GM23338 (cell line): ENCODE measurements around the gene DCUN1D4. TPM values are rescaled to one million over a fixed set of nuclear protein-coding genes. Genes with fewer than 3 reads are reported as not detected.

Source experiments
- ATAC-seq: fragments of 200-7000 bp; cut with Tn5 transposase; 3 replicates; pipeline ENCODE4 v1.9.1; 2020
- DNase-seq: peaks from one replicate; pipeline ENCODE4 v3.0.0-alpha.2; 2015; ENCODE audit warnings: low spot score
- H2AFZ ChIP-seq: fragments of 200-600 bp; sonication (generic); 2 replicates; pipeline ENCODE4 v1.8.0; 2016; ENCODE audit warnings: antibody characterized with exemption, mild to moderate bottlenecking, moderate library complexity
- H3F3A ChIP-seq: fragments of 200-600 bp; sonication (generic); replicated peaks from 2 replicates; pipeline ENCODE4 v1.8.0; 2017; ENCODE audit warnings: antibody characterized with exemption, mixed run types, low read depth
- H3K27ac ChIP-seq: fragments of 200-600 bp; sonication (generic); 2 replicates; pipeline ENCODE4 v1.6.1; 2016; ENCODE audit warnings: low read depth
- H3K27me3 ChIP-seq: fragments of 200-600 bp; sonication (generic); 2 replicates; pipeline ENCODE4 v1.8.0; 2016; ENCODE audit warnings: mild to moderate bottlenecking, mixed run types, moderate library complexity; ENCODE audit not compliant: insufficient read depth
- H3K36me3 ChIP-seq: fragments of 200-600 bp; sonication (generic); 2 replicates; pipeline ENCODE4 v1.8.0; 2016; ENCODE audit warnings: mild to moderate bottlenecking; ENCODE audit not compliant: insufficient read depth
- H3K4me1 ChIP-seq: fragments of 200-600 bp; sonication (generic); 2 replicates; pipeline ENCODE4 v1.8.0; 2016; ENCODE audit warnings: mild to moderate bottlenecking, moderate library complexity; ENCODE audit not compliant: insufficient read depth
- H3K4me2 ChIP-seq: fragments of 200-600 bp; sonication (generic); 2 replicates; pipeline ENCODE4 v1.7.1; 2017; ENCODE audit warnings: mixed run types
- H3K4me3 ChIP-seq: fragments of 200-600 bp; sonication (generic); 2 replicates; pipeline ENCODE4 v1.6.1; 2016; ENCODE audit warnings: mixed run types
- H3K79me2 ChIP-seq: fragments of 200-600 bp; sonication (generic); replicated peaks from 2 replicates; pipeline ENCODE4 v1.8.0; 2017; ENCODE audit warnings: mild to moderate bottlenecking; ENCODE audit not compliant: insufficient read depth
- H3K9me2 ChIP-seq: fragments of 200-600 bp; sonication (generic); 2 replicates; pipeline ENCODE4 v1.8.0; 2017; ENCODE audit not compliant: insufficient read depth
- H4K20me1 ChIP-seq: fragments of 200-600 bp; sonication (generic); replicated peaks from 2 replicates; pipeline ENCODE4 v1.8.0; 2017; ENCODE audit warnings: mild to moderate bottlenecking; ENCODE audit not compliant: insufficient read depth
- H3K27ac Mint-ChIP-seq: 2 replicates; pipeline ENCODE4 v1.8.0; 2020; ENCODE audit warnings: inconsistent platforms, mild to moderate bottlenecking, moderate library complexity, mixed read lengths
- H3K27me3 Mint-ChIP-seq: 3 replicates; pipeline ENCODE4 v1.8.0; 2022; ENCODE audit warnings: low read depth, mild to moderate bottlenecking, moderate library complexity, mixed read lengths, inconsistent platforms; ENCODE audit not compliant: insufficient read depth, poor library complexity
- H3K36me3 Mint-ChIP-seq: 3 replicates; pipeline ENCODE4 v1.8.0; 2021; ENCODE audit warnings: low read depth, mild to moderate bottlenecking, inconsistent platforms, moderate library complexity, mixed read lengths
- H3K4me1 Mint-ChIP-seq: 3 replicates; pipeline ENCODE4 v1.8.0; 2020; ENCODE audit warnings: mild to moderate bottlenecking, inconsistent platforms, mixed read lengths
- H3K4me3 Mint-ChIP-seq: 3 replicates; pipeline ENCODE4 v1.8.0; 2021; ENCODE audit warnings: moderate library complexity, mild to moderate bottlenecking, inconsistent platforms, mixed read lengths
- H3K9me3 Mint-ChIP-seq: 3 replicates; pipeline ENCODE4 v1.8.0; 2020; ENCODE audit warnings: moderate library complexity, mild to moderate bottlenecking, inconsistent platforms, mixed read lengths
- CREB1 ChIP-seq: fragments of 250-450 bp; sonication (Bioruptor Pico); IDR thresholded peaks from 2 replicates; pipeline ENCODE4 v1.5.0; 2020; ENCODE audit warnings: low read depth, mild to moderate bottlenecking, moderate library complexity
- CTCF ChIP-seq, 2 experiments: fragments of 200-600 bp in 1 of 2; sonication (generic) in 1 of 2; conservative IDR thresholded peaks; 2 replicates each; pipeline versions ENCODE4 v1.5.1 to v1.6.1; 2016 to 2017; ENCODE audit warnings: antibody characterized with exemption in 2 of 2, low read depth in 2 of 2, mild to moderate bottlenecking in 2 of 2, moderate library complexity in 1 of 2
- ETS1 ChIP-seq: IDR thresholded peaks from 2 replicates; pipeline ENCODE4 v1.6.1; 2016; ENCODE audit warnings: antibody characterized with exemption
- EZH2 ChIP-seq: fragments of 200-600 bp; sonication (generic); IDR thresholded peaks from one replicate; pipeline ENCODE4 v1.8.0; 2017; ENCODE audit warnings: antibody characterized with exemption, mild to moderate bottlenecking, low read depth; ENCODE audit not compliant: unreplicated experiment
- NANOG ChIP-seq: IDR thresholded peaks from 2 replicates; pipeline ENCODE4 v1.6.1; 2016; ENCODE audit warnings: antibody characterized with exemption, borderline replicate concordance
- REST ChIP-seq: IDR thresholded peaks from one replicate; pipeline ENCODE4 v1.6.1; 2018; ENCODE audit warnings: antibody characterized with exemption; ENCODE audit not compliant: unreplicated experiment
- ZNF462 ChIP-seq: fragments of 250-450 bp; sonication (Bioruptor Pico); IDR thresholded peaks from 2 replicates; pipeline ENCODE4 v1.5.0; 2020; ENCODE audit warnings: mild to moderate bottlenecking, moderate library complexity
- polyA plus RNA-seq: library from polyadenylated mRNA; unstranded; fragments of >200 nt; fragmentation: Nextera tagmentation; extraction: Ambion mirVana; gene quantifications from 2 replicates; pipeline ENCODE4 v1.2.1, GENCODE V29; 2016
- total RNA-seq: library from RNA; depleted of rRNA; stranded (reverse); fragments of >200 nt; shearing (Covaris generic); gene quantifications from 2 replicates; pipeline ENCODE4 v1.2.3, GENCODE V29; 2014

Gene DCUN1D4
- total and polyA plus RNA-seq, 2 experiments from 2014 or later: 26.1 to 54.8 TPM

DNA sequence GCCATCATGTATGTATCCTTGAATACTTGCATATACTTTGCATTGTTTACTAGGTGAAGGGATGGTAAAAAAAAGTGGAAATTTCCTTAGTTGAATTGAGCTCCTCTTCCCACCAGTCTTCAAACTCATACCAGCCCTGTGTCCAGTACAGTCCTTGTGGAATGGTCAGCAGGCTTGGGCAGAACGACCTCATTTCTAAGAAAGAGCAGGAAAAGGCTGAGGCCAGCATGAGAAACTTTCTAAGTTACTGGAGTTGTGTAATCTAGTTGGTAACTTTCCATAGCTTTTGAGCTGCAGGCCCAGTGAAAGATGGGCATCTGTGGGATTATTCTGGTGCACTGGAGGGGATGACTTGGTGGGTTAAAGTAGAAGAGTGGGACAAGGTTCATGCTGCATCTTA, 87.6 kb downstream of the DCUN1D4 start:
- no peak for TF ChIP-seq CTCF (conservative IDR thresholded peaks at IDR 0.05; ENCODE audit: low read depth in 2 of 2)
- TF ChIP-seq REST: no peak
- TF ChIP-seq ZNF462: no peak
- no peak for TF ChIP-seq NANOG
- no peak for TF ChIP-seq CREB1 (CRISPR knock-in tag)
- no peak for TF ChIP-seq ETS1
- TF ChIP-seq EZH2: no peak
- no peak overlapping the region for H2AFZ ChIP-seq
- H3K27me3 ChIP-seq: no peaks in the 10 kb centered on the region
- ATAC-seq (no peak), DNase-seq (no peak)
- H3K4me1 ChIP-seq: no peaks in the 10 kb centered on the region
- H3K27ac Mint-ChIP-seq: no peak overlapping the region
- H3K9me3 Mint-ChIP-seq: no peaks in the 10 kb centered on the region; the same call in 2 of the 3 replicates
- no peaks in the 10 kb centered on the region for H3K36me3 ChIP-seq
- peaks cover 2% of the 10 kb centered on the region for H3K27me3 Mint-ChIP-seq
- no peaks in the 10 kb centered on the region for H3K79me2 ChIP-seq
- no peak overlapping the region for H3K4me3 ChIP-seq
- H3K27ac ChIP-seq: no peak overlapping the region
- H3K36me3 Mint-ChIP-seq: no peaks in the 10 kb centered on the region
- no peaks in the 10 kb centered on the region for H4K20me1 ChIP-seq
- H3K4me1 Mint-ChIP-seq: no peaks in the 10 kb centered on the region
- no peak overlapping the region for H3K4me2 ChIP-seq
- peaks cover 13% of the 10 kb centered on the region; the same call in 1 of the 2 replicates for H3K9me2 ChIP-seq
- no peaks in the 10 kb centered on the region for H3F3A ChIP-seq
- H3K4me3 Mint-ChIP-seq: no peak overlapping the region
